NCI-H2029 treated with DMSO at 0.1 percent for 48 hours (cell line): ENCODE results near the gene ETFBKMT.

Experiments
- DNase-seq: peaks from one replicate; lab custom pipeline; 2025; lab: John Stamatoyannopoulos, UW

ETFBKMT gene, protein sequence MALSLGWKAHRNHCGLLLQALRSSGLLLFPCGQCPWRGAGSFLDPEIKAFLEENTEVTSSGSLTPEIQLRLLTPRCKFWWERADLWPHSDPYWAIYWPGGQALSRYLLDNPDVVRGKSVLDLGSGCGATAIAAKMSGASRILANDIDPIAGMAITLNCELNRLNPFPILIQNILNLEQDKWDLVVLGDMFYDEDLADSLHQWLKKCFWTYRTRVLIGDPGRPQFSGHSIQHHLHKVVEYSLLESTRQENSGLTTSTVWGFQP

DNA sequence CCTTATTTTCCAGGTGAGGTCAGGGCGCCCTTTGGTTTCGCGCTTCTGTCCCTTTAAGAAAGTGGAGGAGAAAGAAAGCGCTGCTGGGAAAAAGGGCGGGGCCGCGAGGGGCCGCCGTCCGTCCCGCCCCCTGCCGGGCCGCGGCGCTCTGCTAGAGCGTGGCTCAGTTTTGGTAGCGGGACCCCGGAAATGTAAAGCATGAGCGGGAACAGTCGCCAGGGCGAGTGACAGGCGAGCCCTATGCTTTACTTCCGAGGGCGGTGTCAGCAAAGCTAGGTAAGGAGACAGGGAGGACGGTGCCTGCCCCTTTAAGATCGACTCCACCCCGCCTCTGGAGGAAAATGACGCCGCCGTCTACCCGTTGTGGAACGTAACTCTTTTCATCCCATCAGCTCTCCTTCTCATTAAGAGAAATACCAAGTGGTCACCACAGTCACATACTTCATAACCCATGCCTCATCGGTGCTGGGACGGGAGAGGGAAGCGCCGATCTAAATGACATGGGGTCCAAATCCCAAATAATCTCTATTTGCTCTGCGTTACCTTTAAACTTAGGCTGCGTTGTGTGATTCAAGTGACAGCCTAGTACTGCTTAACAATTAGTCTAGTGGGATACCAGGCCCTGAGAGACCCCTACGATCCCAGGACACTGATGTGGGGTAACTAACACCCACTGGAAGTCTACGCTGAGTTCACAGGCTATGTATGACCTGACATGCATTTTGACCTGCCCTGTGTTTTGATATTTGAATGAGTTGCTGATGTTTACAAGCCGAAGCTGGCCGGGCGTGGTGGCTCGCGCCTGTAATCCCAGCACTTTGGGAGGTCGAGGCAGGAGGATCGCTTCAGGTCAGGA is at the start of gene ETFBKMT:
TSS of gene ETFBKMT (plus strand) at position 602 of the 856 bp plus-strand sequence. CDS start 2,266 bp downstream, outside the sequence.
- DNase-seq: peak; percentile 83

DNA sequence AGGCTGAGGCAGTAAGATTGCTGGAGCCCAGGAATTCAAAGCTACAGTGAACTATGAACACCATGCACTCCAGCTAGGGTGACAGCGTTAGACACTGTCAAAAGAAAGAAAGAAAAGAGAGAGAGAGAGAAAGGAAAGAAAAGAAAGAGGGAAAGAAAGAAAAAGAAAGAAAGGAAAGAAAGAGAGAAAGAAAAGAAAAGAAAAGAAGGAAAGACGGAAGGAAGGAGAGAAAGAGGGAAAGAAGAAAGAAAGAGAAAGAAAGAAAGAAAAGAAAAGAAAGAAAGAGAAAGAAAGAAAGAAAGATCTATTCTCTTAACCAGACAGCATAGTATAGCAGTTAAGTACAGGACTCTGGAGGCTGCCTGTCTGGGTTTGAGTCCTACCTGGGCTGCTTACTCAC is 46.7 kb upstream of the ETFBKMT start:
- DNase-seq: no peak

DNA sequence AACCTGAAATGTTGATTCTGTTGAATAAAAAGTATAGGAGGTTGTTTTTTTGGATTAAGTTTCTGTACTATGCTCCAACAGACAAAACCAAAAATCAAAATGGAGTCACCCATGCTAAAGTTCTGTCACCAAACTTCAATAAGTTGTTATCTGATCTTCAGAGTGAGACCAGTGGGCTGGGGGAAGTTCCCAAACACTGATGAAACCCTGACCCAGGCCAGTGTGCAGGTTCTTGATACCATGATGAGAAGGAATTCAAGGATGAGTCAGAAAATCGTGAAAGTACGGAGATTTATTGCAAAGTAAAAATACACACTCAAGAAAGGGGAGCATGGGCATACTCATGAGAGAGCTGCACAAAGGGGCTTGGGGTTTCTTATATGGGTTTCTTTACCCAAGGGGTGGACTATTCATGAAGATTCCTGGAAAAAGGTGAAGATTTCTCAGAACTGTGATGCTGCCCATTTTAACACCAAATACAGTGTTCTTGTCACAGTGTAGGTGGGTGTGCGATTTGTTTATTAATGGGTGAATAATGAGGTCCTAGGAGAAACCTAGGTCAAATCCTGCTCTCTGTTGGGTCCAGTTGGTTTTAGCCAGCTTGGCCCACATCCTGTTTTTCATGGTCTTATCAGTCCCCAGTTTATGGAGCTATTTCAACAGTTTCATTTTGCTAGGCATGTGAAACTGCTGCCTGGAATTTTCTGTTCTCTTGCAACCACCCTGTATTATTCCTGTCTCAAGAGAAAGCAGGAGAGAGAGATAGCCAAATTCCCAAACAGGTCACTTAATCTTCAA is 41.1 kb upstream of the ETFBKMT start:
- DNase-seq: no peak

DNA sequence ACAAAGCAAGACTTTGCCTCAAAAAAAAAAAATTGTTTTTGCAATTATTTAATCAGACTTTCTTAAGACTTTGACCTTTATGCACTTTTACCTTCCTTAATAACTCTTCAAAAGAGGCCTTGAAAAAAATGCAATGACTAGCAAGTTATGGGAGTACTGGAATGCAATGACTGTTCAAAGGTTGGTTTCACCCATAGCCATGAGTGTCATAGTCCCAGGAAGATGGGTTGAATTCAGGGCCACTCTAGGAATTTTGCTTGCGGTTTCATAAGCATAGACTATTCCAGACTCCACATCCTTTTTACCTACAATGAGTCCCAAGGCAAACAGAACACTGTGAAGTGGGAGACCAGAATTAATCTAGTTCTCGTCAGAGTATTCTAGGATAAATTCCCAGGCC is 39.2 kb upstream of the ETFBKMT start:
- DNase-seq: no peak

DNA sequence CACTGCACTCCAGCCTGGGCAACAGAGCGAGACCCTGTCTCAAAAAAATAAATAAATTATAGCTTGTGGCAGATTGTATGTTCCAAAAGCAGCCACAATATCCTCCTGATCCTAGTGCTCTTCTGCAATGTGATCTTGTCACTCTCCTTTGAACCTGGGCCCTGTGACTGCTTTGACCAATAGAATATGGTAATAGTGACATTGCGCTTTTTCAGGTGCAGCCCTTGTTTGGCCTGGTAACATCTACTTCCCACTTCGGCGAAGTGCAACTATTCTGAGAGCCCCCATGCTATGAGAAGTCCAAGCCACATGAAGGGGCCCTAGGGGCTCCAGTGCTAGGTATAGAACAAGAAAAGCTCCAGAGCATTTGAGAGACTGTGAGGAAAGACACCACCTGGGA is 37.5 kb upstream of the ETFBKMT start:
- no peak for DNase-seq

DNA sequence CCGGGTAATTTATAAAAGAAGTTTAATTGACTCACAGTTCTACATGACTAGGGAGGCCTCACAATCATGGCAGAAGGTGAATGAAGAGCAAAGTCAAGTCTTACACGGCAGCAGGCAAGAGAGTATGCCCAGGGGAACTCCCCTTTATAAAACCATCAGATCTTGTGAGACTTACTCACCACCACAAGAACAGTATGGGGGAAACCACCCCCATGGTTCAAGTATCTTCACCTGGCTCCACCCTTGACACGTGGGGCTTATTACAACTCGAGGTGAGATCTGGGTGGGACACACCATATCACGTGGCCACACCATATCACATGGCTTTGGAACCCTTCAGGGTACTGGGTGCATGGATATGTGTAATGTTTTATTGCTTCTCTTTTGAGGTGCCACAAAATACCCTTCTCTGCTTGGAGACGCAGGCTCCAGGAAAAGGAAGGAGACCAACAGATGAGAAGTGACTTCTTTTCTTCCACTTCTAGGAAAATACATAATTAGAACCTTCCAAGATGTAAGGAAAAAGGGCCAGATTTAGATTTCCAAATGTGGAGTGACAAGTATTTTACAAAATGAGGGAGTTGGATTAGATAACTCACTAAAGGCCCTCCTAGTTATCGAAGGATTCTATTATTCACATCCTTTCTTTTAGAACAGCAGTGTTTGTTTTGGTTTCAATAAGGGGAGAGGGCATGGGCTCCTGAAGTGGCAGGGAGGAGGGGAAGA is 33.1 kb upstream of the ETFBKMT start:
- no peak for DNase-seq

DNA sequence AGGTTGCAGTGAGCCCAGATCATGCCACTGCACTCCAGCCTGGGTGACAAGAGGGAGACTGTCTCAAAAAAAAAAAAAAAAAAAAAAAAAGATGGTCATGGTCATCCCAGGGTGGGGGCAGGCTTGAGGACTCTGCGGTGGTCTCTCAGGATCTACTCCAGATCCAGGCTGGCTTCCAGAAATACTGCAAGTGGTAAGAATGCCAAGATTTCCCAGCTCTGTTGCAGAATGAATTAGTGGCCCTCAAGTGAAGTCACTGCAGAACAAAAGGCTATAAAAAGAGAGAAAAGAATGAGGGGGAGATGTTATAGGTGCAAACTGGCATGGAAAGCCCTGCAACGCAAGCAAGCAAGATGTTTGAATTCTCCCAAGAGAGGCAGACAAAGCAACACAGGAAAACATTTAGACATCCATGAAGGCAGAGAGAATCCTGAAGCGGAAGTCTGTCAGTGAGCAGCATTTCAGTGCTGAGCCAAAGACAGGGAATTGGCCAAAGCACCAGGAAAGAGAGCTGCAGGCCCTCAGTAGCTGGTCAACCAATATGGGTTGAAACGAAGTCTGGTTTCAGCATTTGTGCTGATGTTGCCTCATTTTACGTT is 31.9 kb upstream of the ETFBKMT start:
- no peak for DNase-seq

DNA sequence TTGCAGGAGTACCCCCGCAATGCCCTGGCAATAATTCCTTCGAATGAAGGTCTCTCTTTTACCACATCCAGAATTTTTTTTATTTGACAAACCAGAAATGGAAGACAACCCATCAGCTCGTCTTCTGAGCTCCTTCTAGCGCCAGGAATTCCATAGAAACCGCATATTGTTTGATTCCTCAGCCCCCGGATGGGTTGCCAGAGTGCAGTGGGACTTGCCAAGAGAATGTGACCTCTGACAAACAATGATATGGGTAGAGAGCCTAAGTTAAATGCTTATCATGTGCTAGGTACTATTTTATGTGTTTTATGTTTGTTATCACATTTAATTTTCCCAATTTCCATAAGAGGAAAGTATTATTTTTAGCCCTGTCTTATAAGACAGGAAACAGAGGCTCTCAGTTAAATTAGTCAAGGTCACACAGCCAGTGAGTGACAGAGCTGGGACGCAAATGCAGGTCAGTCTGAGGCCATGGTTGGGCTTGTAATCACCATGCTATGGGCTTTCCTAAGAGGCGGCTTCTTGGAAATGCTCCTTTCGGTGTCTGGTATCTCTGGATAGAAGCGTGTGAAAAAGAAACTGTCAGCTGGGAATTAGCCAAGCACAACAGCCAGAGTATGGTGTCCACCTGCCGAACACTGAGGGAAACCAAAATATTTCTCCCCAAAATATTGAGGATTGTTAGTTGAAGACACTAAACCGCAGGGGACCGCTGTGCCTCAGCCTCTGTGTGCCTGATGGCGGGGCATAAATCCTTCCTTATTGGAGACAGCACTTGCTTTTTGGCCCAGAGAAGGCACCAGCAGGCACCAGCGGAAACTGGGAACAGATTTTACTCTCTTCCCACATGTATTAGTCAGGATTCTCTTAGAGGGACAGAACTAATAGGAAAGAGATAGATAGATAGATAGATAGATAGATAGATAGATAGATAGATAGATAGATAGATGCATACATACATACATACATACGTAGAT is 29.4 kb upstream of the ETFBKMT start:
- no peak for DNase-seq

DNA sequence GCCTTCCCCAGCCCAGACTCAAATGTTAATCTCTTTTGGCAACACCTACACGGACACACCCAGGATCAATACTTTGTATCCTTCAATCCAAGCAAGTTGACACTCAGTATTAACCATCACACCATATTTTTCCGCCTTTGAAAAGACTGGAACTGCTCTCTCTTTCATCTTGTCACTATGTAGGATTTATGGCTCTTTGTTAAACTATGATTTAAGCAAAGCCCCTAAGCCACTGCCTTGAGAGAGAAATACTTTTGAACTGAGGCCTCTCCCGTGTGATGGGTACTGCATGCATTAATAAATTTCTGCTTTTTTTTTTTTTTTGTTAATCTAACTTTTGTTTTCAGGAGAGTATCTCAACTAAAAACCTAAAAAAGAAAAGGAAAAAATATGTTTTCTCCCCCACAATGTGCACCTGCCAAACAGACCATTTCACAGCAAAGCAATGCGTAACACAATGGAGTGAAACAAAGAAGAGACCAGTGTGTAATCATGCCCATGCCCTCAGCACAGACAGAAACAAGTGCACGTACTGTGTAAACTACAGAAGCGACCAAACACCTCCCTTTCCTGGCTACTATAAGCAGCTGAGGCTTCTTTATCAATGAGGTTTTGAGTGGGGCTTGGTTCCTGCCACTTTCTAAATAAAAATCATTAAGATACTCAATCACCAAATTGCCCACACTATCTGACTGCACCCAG is 28.3 kb upstream of the ETFBKMT start:
- DNase-seq: no peak

DNA sequence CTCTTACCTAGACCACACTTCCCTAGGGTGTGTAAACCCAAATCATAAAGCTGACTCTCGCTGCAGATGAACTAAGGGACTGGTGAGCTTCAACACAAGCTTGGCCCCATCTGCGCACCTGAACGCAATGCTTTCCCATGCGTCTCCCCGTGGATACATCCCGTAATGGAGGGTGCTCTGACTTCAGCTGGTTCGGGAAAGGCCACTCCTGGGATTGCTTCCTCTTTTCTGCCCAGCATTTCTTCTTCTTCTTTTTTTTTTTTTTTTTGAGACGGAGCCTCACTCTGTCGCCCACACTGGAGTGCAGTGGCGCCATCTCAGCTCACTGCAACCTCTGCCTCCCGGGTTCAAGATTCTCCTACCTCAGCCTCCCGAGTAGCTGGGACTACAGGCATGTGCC is 27.7 kb upstream of the ETFBKMT start:
- DNase-seq: no peak

DNA sequence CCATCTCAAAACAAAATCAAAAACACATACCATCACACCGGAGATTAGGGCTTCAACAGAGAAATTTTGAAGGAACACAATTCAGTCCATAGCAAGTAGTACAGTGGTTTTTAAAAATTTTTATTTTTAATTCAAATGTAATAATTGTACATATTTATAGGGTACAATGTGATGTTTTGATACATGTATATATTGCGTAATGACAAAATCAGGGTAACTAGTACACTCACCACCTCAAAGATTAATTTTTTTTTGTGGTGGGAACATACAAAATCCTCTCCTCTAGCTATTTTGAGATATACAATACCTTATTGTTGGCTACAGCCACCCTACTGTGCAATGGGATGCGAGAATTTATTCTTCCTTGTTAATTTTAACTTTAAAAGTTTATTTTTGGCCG is 26.0 kb upstream of the ETFBKMT start:
- DNase-seq: no peak

DNA sequence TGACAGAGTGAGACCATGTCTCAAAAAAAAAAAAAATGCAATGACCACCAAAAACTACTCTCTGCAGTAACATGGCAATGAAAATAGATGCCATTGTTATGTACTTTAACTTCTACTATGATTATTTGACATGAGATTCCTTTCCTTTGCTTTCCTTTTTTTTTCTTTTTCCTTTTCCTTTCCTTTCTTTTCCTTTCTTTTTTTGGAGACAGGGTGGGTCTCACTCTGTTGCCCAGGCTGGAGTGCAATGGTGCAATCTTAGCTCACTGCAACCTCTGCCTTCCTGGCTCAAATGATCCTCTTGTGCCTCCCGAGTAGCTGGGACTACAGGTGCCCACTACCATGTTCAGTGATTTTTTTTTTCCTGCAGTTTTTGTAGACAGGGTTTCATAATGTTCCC is 24.9 kb upstream of the ETFBKMT start:
- no peak for DNase-seq

DNA sequence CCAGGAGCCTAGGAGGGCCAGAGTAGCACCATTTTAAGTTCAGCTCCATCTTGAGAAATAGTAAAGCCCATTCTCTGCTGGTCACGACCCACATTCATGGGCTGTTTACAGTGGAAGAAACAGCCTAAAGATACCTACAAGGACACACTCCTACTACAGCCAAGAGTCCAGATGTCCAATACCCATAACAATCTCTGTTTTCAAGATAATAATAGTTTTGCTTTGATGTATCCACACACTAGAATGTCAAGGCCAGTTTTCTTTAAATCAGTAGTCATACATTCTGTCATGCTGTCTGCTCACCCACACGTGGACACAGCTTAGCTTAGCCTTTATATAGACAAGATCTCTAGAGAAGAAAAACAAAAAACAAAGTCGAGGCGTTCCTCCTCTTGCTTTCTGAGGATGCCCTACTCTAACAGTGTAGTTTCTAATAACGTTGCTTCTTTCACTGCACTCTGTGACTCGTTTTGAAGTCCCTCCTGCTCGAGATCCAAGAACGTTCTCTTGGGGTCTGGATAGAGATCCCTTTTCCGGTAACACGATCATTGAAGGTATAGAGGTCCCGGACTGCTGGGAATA is 17.9 kb upstream of the ETFBKMT start:
- DNase-seq: no peak

DNA sequence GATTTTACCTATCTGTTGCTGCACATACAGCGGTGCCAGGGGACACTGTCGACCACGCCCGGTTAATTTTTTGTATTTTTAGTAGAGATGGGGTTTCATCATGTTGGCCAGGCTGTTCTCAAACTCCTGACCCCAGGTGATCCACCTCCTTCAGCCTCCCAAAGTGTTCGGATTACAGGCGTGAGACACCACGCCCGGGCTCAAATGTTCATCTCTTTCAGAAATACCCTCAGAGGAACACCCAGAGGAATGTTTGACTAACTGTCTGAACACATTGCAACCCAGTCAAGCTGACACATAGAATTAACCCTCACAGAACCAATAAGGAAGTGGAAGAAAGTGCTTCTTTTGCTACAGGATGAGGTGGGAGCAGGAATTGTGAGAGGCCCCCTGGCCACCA is 15.0 kb upstream of the ETFBKMT start:
- DNase-seq: no peak

DNA sequence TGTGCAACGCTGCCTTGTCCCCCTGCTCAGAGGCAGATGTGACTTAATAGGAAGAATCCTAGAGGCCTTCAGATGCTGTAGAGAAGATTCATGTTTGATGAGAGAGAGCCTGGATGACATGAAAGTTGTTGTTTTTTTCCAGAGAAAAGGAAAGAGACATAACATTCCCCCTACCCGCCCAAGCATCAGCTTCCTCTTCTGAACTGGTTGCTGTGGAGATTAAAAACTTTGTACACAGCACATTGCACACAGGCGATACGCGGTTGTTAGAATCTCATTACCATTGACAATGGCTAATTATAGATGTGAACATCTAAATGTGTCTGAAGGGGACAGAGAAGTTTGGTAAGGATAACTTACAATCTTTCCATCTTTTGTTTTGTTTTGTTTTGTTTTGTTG is 13.6 kb upstream of the ETFBKMT start:
- no peak for DNase-seq

DNA sequence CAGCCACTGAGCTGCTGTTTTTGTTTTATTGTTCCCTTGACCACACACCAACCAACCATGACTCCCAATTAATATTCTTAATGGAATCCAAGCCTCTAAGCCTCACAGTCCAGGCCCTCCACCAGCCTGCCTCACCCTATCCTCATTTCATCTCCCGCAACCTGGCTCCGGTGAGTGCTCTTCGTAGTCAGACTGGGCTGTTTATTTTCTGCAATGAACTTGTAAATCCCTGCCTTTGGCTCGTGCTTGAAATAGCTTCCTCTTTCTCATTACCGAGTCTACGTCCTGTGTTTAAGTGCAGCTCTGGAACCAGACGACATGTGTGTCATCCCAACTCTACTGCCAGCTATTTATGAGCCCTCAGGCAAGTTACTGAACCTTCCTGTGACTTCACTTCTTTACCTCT is 12.4 kb upstream of the ETFBKMT start:
- DNase-seq: no peak

DNA sequence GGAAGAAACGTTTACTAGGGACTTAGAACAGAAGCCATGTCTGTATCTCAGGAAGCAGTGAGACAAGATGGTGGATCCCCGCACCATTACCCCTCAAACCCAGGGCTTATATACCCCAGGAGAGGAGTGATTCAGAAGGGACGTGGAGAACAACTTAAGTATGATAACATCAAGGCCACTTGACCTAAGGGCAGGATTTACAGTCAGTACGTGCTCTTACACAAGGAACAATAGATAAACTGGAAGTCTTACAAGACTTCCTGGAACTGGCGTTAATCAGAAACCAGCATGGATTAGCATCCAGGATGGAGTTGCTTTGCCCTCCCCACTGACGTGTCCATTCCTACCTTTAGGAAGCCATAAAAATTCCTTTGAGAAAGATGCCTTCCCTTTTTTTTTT is 8.6 kb upstream of the ETFBKMT start:
- DNase-seq: no peak

DNA sequence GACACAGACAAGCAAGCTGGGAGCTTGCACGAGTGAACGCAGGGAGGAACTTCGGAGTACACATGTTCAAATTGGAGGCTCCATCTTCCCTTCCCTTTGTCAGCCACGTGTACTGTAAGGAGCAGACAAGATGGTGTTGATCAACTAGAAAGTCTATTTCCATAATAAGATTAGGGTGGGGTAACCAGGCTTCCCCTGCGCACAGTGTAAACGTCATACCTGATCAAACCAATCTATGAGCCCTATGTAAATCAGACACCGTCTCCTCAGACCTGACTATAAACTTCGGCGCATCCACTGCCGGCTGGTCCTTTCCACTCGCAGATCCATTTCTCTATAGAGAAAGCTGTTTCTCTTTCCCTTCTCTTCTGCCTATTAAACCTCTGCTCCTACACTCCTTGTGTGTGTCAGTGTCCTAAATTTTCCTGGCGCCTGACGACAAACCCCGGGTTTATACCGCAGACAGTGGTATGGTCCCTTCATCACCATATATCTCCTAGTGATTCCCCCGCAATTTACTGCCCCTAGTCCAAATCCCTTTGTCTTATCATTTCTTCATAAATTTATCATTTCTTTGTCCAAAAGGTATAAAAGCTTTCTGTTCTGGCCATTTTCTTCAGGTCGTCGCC is 7.5 kb upstream of the ETFBKMT start:
- DNase-seq: no peak

DNA sequence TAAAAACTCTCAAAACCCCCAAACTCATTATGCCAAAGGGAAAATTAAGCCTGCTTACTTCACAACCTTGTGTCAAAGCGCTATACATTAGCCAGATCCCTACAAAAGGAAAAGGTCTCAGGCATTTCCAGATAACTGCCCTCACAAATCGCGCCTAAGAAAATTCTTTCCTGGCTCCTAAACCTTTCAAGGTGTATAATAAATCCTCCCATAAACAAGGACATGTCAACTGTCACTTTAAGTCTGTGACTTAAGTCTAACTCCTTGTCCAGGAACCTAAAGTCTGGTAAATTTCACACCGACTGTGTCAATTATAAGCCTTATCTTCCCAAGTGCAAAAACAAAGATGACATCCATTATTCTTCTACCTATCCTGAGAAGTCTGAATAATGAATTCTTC is 4.3 kb upstream of the ETFBKMT start:
- DNase-seq: no peak
